AG09309 (cell line): Measurements from ENCODE around the gene TKT.

Experiments used
- DNase-seq: peaks from one replicate; pipeline ENCODE4 v3.0.0-alpha.2; 2010; ENCODE audit warnings: low read depth
- H3K4me3 ChIP-seq: 2 replicates; pipeline ENCODE4 v1.5.1; 2011; ENCODE audit warnings: mild to moderate bottlenecking, low read depth, low read length, moderate library complexity; ENCODE audit not compliant: control insufficient read depth
- TF ChIP-seq, protein P1 (sequence below): IDR thresholded peaks from 2 replicates; pipeline ENCODE4 v1.5.1; 2011; ENCODE audit warnings: mild to moderate bottlenecking, low read depth, low read length, inconsistent platforms; ENCODE audit not compliant: insufficient read depth, control insufficient read depth; ENCODE audit errors: missing control alignments

The TKT gene

GRCh38 chr3:53261712-53262111, 5.9 kb upstream of the TKT start:
- DNase-seq: no peak
- no peak overlapping the region for H3K4me3 ChIP-seq
- TF ChIP-seq, protein P1, sequence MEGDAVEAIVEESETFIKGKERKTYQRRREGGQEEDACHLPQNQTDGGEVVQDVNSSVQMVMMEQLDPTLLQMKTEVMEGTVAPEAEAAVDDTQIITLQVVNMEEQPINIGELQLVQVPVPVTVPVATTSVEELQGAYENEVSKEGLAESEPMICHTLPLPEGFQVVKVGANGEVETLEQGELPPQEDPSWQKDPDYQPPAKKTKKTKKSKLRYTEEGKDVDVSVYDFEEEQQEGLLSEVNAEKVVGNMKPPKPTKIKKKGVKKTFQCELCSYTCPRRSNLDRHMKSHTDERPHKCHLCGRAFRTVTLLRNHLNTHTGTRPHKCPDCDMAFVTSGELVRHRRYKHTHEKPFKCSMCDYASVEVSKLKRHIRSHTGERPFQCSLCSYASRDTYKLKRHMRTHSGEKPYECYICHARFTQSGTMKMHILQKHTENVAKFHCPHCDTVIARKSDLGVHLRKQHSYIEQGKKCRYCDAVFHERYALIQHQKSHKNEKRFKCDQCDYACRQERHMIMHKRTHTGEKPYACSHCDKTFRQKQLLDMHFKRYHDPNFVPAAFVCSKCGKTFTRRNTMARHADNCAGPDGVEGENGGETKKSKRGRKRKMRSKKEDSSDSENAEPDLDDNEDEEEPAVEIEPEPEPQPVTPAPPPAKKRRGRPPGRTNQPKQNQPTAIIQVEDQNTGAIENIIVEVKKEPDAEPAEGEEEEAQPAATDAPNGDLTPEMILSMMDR: no peak

DNA sequence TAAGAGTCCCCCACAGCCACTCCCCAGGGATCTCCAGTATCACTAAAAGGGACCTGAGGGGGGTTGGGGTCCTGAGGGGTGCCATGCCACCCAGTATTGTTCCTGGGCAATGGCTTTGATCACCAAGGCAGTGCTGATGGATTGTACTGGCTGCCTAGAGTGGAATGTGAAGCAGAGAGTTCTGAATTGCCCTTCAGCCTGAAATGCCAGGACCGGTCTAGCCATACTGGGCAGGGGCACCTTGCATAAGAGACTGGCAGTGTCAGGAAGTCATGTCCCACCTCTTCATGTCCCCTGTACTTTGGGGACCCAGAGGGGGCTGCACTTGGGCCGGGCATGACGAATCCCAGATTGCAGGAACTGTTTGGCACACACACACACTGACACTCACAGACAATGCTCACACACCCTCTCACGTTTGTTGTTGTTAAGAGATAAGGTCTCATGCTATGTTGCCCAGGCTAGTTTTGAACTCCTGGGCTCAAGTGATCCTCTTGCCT, 4.5 kb upstream of the TKT start:
- no peak for DNase-seq
- H3K4me3 ChIP-seq: no peak overlapping the region
- TF ChIP-seq, protein P1: no peak

DNA sequence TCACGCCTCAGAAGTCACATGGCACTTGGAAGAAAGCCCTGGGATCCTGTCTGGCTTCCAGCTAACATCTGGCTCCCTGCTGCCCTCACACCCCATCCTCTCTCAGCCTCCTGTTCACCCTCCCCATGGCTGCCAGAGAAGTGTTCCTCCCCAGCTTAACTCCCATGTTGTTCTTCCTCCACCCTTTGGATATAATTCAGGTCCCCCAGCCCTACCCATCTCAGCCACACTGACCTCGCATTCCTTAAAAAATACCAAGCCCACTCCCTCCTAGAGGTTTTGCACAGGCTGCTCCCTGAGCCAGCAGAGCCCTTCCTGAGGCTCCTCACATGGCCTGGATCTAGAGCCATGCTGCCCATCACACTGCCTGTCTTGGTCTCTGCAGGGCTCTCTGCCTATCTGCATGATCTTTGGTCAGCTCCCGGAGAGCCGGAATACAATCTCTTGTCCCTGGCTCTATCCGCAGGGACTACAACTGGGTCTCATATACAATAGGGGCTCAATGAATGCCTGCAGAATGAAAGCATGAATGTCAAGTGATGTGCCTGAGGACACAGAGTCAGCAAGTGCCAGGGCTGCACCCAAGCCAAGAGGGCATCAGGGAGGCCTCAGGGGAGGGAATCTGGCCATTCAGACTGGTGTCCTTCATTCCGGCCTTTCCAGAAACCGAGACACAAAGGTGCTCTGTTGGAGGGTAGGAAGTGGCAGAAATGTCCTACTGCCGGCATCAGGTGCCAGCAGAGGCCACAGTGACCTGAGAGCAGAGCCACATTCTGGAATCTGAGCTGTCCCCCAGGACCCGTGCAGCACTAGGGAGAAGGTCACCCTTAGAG, 3.8 kb upstream of the TKT start:
- TF ChIP-seq, protein P1: no peak
- no peak overlapping the region for H3K4me3 ChIP-seq
- no peak for DNase-seq

DNA sequence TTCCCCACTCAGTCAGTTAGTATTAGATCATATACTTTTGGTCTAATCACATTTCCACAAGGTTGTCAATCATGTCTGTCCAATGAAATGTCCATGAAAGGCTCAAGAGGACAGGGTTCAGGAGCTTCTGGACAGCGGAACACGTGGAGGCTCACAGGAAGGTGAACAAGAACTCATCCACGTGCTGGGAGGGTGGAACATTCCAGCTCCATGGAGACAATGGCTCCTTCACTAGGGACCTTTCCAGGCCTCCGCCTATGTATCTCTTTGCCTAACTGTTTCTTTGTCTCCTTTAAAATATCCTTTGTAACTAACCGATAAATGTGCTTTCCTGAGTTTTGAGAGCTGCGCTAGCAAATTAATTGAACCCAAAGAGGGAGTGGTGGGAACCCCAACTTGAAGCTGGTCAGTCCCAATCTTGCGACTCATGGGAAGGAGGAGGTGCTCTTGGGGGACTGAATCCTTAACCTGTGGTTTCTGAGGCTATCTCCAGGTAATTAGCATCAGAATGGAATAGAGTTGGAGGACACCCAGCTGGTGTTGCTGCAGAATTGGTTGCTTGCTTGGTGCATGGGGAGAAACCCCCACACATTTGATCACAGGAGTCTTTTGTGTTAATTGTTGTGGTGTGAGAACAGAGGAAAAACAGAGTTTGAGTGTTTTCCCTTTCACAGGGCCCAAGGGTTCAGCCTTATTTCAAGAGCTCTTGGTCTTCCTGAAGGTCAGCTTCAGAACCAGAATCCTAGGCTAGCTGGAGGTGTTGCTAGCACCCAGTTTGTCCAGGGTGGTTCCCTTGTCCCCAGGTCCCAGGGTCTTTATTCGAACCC, 3.0 kb upstream of the TKT start:
- no peak for DNase-seq
- no peak overlapping the region for H3K4me3 ChIP-seq
- TF ChIP-seq, protein P1: no peak

DNA sequence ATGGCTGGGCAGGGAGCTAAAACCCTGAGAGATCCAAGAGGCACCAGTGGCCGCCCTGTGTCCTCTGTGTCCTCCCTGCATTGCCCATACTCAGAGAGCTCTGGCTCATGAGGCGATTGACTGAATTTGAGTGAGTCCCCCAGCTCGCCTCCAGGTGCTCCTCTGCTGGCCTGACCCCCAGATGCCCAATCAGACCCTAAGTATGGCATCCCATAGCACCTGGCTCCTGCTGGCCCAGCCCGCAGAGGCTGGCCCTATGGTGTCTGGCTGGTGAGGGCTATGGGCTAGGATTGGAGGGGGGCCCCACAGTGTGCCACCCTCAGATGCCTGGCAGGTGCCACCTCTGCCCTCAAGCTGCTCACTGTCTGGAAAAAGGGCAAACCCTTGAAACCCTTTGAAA, 1.6 kb upstream of the TKT start:
- DNase-seq: no peak
- no peak overlapping the region for H3K4me3 ChIP-seq
- TF ChIP-seq, protein P1: no peak

DNA sequence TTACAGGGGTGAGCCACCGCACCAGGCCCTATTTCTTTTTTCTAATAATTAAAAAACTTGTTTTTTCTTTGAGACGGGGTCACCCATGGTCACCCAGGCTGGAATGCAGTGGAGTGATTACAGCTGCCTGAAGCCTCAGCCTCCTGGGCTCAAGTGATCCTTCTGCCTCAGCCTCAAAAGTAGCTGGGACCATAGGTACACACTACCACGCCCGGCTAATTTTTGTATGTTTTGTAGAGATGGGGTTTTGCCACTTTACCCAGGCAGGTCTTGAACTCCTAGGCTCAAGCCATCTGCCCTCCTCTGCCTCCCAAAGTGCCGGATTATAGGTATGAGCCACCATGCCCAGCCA, 858 bp upstream of the TKT start:
- no peak overlapping the region for H3K4me3 ChIP-seq
- TF ChIP-seq, protein P1: no peak
- DNase-seq: no peak
